ENCODE measurements around the gene RECQL5.
"Not testable (repeated sequence)": the region's sequence is repeated elsewhere in the genome, so short reads cannot be mapped to it uniquely, and the experiment has no call there.

Gene RECQL5

DNA sequence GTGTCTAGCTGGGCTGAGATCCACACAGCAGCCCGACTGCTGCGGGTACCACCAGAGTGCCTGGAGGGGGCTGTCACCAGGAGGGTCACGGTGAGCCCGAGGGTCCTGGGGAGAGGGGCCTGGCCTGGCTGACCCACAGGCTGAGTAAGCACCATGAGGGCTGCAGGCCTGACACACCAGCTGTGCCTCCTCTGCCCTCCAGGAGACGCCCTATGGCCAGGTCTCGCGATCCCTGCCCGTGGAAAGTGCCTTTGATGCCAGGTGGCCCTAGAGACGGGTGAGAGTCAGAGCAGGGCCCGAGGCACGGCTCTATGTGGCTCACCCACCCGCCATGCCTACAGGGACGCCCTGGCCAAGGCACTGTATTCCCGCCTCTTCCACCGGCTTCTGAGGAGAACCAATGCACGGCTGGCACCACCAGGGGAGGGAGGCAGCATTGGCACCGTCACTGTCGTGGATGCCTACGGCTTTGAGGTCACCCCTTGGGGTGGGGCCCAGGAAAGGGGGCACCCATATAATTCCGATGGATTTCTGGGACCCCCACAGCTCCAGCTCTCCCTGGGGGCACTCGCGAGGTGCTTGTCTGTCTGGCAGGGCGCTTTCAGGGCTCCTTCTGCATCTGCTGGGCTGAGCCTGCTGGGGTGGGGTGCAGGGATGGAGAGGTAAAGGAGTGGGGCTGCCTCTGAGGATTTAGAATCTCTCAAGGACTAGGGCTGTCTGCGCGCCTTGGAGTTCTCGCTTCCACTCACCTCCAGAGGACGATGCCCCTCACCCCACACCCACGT lies 72.3 kb downstream of the RECQL5 start:
- DNase-seq (ENCODE audit: insufficient read length, low spot score) (no peak), FAIRE-seq (no peak)
- TF ChIP-seq PAX5 (IDR thresholded peaks at IDR 0.05; ENCODE audit: insufficient read depth, low read length, severe bottlenecking) (no peak), SPI1 (IDR thresholded peaks at IDR 0.05; ENCODE audit: low read depth, low read length) (no peak), TAF1 (IDR thresholded peaks at IDR 0.05; ENCODE audit: low read depth, low read length) (no peak), POU2F2 (IDR thresholded peaks at IDR 0.05; ENCODE audit: low read depth, low read length) (no peak), POLR2AphosphoS5 (IDR thresholded peaks at IDR 0.05; ENCODE audit: low read depth, low read length) (no peak), POLR2A (IDR thresholded peaks at IDR 0.05; ENCODE audit: low read depth, low read length) (no peak)

DNA sequence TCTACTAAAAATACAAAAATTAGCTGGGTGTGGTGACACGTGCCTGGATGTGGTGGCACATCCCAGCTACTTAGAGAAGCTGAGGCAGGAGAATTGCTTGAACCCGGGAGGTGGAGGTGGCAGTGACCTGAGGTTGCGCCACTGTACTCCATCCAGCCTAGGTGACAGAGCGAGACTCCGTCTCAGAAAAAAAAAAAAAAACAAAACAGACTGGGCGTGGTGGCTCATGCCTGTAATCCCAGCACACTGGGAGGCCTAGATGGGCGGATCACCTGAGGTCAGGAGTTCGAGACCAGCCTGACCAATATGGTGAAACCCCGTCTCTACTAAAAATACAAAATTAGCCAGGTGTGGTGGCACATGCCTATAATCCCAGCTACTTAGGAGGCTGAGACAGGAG lies 73.5 kb downstream of the RECQL5 start:
- not testable (repeated sequence) for DNase-seq (ENCODE audit: insufficient read length, low spot score); FAIRE-seq

DNA sequence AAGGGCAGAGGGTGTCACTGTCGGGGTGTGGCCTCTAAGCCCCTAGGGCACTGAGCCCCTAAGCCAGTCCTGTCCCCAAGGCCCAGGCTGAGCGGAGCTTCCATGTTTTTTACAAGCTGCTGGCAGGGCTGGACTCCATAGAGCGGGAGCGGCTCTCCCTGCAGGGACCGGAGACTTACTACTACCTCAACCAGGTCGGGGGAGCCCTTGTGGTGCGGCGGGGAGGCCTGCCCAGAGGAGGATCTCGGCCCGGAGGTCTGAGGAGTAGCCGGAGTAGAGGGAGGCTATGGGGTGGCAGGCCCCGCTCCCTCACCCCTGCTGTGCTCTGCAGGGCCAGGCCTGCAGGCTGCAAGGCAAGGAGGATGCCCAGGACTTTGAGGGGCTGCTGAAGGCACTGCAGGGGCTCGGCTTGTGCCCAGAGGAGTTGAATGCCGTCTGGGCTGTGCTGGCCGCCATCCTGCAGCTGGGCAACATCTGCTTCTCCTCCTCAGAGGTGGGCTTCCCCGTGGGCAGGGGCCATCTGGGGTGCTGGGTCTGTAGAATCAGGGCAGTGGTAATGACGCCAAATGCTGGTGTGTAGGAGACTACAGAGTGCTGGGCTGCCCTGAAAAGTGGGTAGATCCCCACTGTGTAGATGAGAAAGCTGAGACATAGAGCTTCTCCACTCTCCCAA lies 74.5 kb downstream of the RECQL5 start:
- TF ChIP-seq POLR2A (IDR thresholded peaks at IDR 0.05; ENCODE audit: low read depth, low read length), result no peak
- no peak for TF ChIP-seq POU2F2 (IDR thresholded peaks at IDR 0.05; ENCODE audit: low read depth, low read length)
- TF ChIP-seq SPI1 (IDR thresholded peaks at IDR 0.05; ENCODE audit: low read depth, low read length), result no peak
- TF ChIP-seq TAF1 (IDR thresholded peaks at IDR 0.05; ENCODE audit: low read depth, low read length), result no peak
- no peak for TF ChIP-seq PAX5 (IDR thresholded peaks at IDR 0.05; ENCODE audit: insufficient read depth, low read length, severe bottlenecking)
- no peak for TF ChIP-seq POLR2AphosphoS5 (IDR thresholded peaks at IDR 0.05; ENCODE audit: low read depth, low read length)
- DNase-seq (ENCODE audit: insufficient read length, low spot score) (no peak), FAIRE-seq (no peak)

DNA sequence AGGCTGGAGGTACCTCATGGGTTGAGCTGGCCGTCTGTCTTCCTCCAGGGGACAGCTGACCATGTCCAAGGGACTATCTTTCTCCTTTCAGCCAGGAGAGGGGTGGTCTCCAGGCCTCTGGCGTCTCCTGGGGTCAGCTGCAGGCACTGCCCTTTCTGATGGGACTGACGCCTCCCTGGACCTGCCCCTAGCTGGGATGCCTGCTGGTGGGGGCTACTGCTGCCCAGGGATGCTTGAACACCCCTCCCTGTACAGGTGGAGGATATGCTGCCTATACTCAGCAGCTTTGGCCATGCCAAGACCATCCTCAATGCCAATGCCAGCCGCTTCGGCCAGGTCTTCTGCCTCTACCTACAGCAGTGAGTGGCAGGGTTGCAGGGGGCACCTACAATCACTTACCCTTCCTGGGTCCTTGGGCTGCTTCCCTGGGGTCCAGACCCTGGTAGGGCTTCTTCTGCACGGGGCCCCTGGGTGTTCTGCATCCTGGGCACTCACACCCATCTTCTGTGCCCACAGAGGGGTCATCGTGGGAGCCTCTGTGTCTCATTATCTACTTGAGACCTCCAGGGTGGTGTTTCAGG lies 75.1 kb downstream of the RECQL5 start:
- TF ChIP-seq POLR2A (IDR thresholded peaks at IDR 0.05; ENCODE audit: low read depth, low read length) (no peak), PAX5 (IDR thresholded peaks at IDR 0.05; ENCODE audit: insufficient read depth, low read length, severe bottlenecking) (no peak), POU2F2 (IDR thresholded peaks at IDR 0.05; ENCODE audit: low read depth, low read length) (no peak), TAF1 (IDR thresholded peaks at IDR 0.05; ENCODE audit: low read depth, low read length) (no peak), SPI1 (IDR thresholded peaks at IDR 0.05; ENCODE audit: low read depth, low read length) (no peak), POLR2AphosphoS5 (IDR thresholded peaks at IDR 0.05; ENCODE audit: low read depth, low read length) (no peak)
- FAIRE-seq, result no peak
- no peak for DNase-seq (ENCODE audit: insufficient read length, low spot score)

DNA sequence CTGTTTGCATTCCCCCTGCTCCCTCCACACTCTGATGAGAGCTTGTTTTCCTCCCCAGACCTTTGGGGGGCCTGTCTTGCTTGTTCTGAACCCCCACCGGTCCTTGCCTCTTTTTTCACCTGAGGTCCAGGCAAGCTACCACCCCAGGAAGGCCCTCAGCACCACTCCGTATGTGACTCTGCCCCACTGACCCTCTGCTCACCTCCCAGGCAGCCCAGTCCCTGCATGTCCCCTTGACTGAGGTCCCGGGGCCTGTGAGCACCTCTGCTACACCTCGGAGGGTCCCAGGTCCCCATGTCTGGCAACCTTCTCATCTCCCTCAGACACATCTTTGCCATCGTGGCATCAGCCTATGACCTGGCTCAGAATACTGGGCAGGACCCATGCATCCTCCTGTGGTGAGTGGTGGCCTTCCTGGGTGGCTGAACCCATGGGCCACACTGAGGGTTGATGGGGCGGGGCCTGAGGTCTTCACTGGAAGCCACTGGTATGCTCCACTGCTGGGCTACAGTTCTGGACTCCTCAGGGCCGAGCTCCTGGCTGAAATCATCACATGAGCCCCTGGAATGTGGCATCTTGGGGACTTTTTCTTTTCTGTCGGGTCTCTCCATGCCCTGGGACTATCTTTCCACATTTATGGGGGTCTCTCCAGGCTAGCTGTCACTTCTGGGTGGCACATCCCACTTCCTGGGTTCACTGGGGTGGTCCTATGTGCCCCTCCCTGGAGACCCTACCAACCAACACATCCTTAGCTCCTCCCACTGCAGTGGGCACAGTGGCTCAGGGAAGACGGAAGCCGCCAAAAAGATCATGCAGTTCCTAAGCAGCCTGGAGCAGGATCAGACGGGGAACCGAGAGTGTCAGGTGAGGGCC lies 75.9 kb downstream of the RECQL5 start:
- no peak for TF ChIP-seq SPI1 (IDR thresholded peaks at IDR 0.05; ENCODE audit: low read depth, low read length)
- TF ChIP-seq POU2F2 (IDR thresholded peaks at IDR 0.05; ENCODE audit: low read depth, low read length), result no peak
- no peak for TF ChIP-seq TAF1 (IDR thresholded peaks at IDR 0.05; ENCODE audit: low read depth, low read length)
- no peak for TF ChIP-seq POLR2AphosphoS5 (IDR thresholded peaks at IDR 0.05; ENCODE audit: low read depth, low read length)
- no peak for TF ChIP-seq PAX5 (IDR thresholded peaks at IDR 0.05; ENCODE audit: insufficient read depth, low read length, severe bottlenecking)
- TF ChIP-seq POLR2A (IDR thresholded peaks at IDR 0.05; ENCODE audit: low read depth, low read length), result no peak
- FAIRE-seq (no peak), DNase-seq (ENCODE audit: insufficient read length, low spot score) (no peak)

DNA sequence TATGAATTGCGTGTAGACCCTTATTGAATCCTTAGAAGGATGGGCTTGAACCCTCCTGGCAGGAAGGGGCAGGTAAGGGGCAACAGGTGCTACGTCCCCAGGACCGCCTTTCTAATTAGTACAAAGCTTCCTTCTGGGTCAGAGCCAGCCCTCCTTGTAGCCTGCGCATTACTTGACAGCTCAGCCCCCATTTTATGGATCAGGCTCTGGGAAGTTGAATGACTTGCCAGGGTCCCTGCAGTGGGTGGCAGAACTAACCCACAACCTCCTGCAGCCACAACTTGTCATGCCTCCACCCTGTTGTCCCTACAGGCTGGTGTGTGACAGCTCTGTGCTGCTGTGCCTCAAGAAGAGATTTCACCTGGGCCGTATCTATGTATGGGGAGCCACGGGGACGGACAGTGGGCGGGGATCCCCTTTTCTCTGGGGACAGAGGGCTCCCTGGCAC lies 76.6 kb downstream of the RECQL5 start:
- FAIRE-seq (no peak), DNase-seq (ENCODE audit: insufficient read length, low spot score) (no peak)
- TF ChIP-seq POU2F2 (IDR thresholded peaks at IDR 0.05; ENCODE audit: low read depth, low read length) (no peak), POLR2AphosphoS5 (IDR thresholded peaks at IDR 0.05; ENCODE audit: low read depth, low read length) (no peak), PAX5 (IDR thresholded peaks at IDR 0.05; ENCODE audit: insufficient read depth, low read length, severe bottlenecking) (no peak), SPI1 (IDR thresholded peaks at IDR 0.05; ENCODE audit: low read depth, low read length) (no peak), POLR2A (IDR thresholded peaks at IDR 0.05; ENCODE audit: low read depth, low read length) (no peak), TAF1 (IDR thresholded peaks at IDR 0.05; ENCODE audit: low read depth, low read length) (no peak)

DNA sequence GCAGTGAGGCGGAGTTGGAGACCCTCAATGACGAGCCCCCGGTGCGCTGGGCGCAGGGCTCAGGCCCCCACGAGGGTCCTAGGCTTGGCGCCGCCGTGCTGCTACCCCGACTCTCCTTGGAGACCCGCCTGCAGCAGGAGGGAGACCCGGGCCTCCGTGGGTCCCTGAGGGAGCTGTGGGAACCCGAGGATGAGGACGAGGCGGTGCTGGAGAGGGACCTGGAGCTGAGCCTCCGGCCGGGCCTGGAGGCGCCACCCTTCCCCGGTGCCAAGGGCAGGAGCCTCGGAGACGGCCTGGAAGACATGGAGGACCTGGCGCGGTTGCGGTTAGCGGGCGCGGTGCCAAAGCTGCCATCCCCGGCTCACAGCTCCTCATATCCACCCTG lies 77.0 kb downstream of the RECQL5 start:
- TF ChIP-seq POLR2A (IDR thresholded peaks at IDR 0.05; ENCODE audit: low read depth, low read length) (no peak), POU2F2 (IDR thresholded peaks at IDR 0.05; ENCODE audit: low read depth, low read length) (no peak), SPI1 (IDR thresholded peaks at IDR 0.05; ENCODE audit: low read depth, low read length) (no peak), POLR2AphosphoS5 (IDR thresholded peaks at IDR 0.05; ENCODE audit: low read depth, low read length) (no peak), PAX5 (IDR thresholded peaks at IDR 0.05; ENCODE audit: insufficient read depth, low read length, severe bottlenecking) (no peak), TAF1 (IDR thresholded peaks at IDR 0.05; ENCODE audit: low read depth, low read length) (no peak)
- DNase-seq (ENCODE audit: insufficient read length, low spot score) (no peak), FAIRE-seq (no peak)

DNA sequence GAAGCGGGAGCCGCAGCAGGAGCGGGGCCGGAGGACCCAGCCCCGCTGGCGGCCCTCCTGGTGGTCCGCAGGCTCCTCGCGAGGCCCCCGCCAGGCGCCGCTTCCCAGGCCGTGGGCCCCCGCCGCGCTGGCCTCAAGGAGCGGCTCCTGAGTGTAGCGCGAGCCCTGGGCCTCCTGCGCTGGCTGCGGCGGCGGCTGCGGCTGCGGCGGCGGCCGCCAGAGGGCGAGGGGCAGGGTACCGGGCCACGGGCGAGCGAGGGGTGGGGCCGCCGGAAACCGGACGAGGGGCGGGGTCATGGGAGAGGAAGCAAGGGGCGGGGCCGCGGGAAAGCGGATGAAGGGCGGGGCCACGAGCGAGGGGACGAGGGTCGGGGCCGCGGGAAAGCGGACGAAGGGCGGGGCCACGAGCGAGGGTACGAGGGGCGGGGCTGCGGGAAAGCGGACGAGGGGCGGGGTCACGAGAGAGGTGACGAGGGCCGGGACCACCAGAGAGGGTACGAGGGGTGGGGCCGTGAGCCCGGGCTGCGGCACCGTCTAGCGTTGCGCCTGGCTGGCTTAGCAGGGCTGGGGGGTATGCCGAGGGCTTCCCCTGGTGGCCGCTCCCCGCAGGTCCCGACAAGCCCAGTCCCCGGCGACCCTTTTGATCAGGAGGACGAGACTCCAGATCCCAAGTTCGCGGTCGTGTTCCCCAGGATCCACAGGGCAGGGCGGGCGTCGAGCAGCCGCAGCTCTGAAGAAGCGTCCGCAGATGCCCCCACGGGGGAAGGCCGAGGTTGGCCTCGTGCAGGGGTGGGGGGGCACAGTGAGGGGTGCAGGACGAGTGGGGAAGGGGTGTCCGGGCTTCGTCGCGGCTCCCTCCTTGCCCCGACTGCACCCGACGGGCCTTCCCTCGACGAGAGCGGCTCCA lies 77.7 kb downstream of the RECQL5 start:
- FAIRE-seq (peak; percentile 98), DNase-seq (ENCODE audit: insufficient read length, low spot score) (peak; percentile 100)
- peak; percentile 91 for TF ChIP-seq PAX5 (IDR thresholded peaks at IDR 0.05; ENCODE audit: insufficient read depth, low read length, severe bottlenecking)
- no peak for TF ChIP-seq SPI1 (IDR thresholded peaks at IDR 0.05; ENCODE audit: low read depth, low read length)

Measured in GM12891 (cell line).